WTC11 (cell line): Measurements from ENCODE around the gene ADORA1. TPM values are rescaled to one million over a fixed set of nuclear protein-coding genes. Genes with fewer than 3 reads are reported as not detected.
A peak's percentile ranks its signal among the peaks of the same experiment; 100 is the strongest.

Experiments used
- ATAC-seq: fragments of 200-7000 bp; cut with Tn5 transposase; 2 replicates; pipeline ENCODE4 v1.10.0; 2021; ENCODE audit warnings: mild to moderate bottlenecking, moderate library complexity
- CTCF ChIA-PET: fragments of 300-600 bp; sonication (Branson Sonifier 250); formaldehyde crosslinking; loops from one replicate; lab custom pipeline; 2021; ENCODE audit warnings: antibody characterized with exemption; lab: Charles Lee
- POLR2A ChIA-PET: fragments of 350-600 bp; sonication (Branson Sonifier 250); formaldehyde crosslinking; loops from one replicate; lab custom pipeline; 2021; ENCODE audit warnings: antibody characterized with exemption; lab: Charles Lee
- DNase-seq: peaks from one replicate; pipeline ENCODE4 v3.0.0; 2021; ENCODE audit warnings: low spot score
- H3K27ac Mint-ChIP-seq: 2 replicates; pipeline ENCODE4 v1.8.0; 2021; ENCODE audit warnings: mixed read lengths
- H3K27me3 Mint-ChIP-seq: 2 replicates; pipeline ENCODE4 v1.8.0; 2021; ENCODE audit warnings: low read depth, mild to moderate bottlenecking, moderate library complexity, mixed read lengths
- H3K36me3 Mint-ChIP-seq: 2 replicates; pipeline ENCODE4 v1.8.0; 2021; ENCODE audit warnings: mixed read lengths
- H3K4me1 Mint-ChIP-seq: 2 replicates; pipeline ENCODE4 v1.8.0; 2022; ENCODE audit warnings: mixed read lengths
- H3K4me3 Mint-ChIP-seq: 2 replicates; pipeline ENCODE4 v1.8.0; 2021; ENCODE audit warnings: mild to moderate bottlenecking, moderate library complexity, mixed read lengths
- H3K9me3 Mint-ChIP-seq: 2 replicates; pipeline ENCODE4 v1.8.0; 2021; ENCODE audit warnings: mixed read lengths
- ARID4B ChIP-seq: sonication (generic); formaldehyde crosslinking; IDR thresholded peaks from 2 replicates; pipeline ENCODE4 v1.8.0; 2023; ENCODE audit warnings: missing genetic modification reagents, mild to moderate bottlenecking, borderline replicate concordance
- CTCF ChIP-seq: fragments of 200-600 bp; IDR thresholded peaks from 2 replicates; pipeline ENCODE4 v1.8.0; 2022; ENCODE audit warnings: antibody characterized with exemption
- FOXK1 ChIP-seq: sonication (generic); formaldehyde crosslinking; IDR thresholded peaks from 2 replicates; pipeline ENCODE4 v1.8.0; 2022; ENCODE audit warnings: mild to moderate bottlenecking, moderate library complexity, missing genetic modification reagents
- IRF1 ChIP-seq: sonication (generic); formaldehyde crosslinking; IDR thresholded peaks from 2 replicates; pipeline ENCODE4 v1.8.0; 2023; ENCODE audit warnings: missing genetic modification reagents
- IRF2 ChIP-seq: sonication (generic); formaldehyde crosslinking; IDR thresholded peaks from 2 replicates; pipeline ENCODE4 v1.8.0; 2022; ENCODE audit warnings: low read depth, missing genetic modification reagents, borderline replicate concordance
- JUN ChIP-seq: sonication (generic); formaldehyde crosslinking; IDR thresholded peaks from 2 replicates; pipeline ENCODE4 v1.8.0; 2023; ENCODE audit warnings: mild to moderate bottlenecking, missing genetic modification reagents
- KAT7 ChIP-seq: sonication (generic); formaldehyde crosslinking; IDR thresholded peaks from 2 replicates; pipeline ENCODE4 v1.8.1; 2023; ENCODE audit warnings: missing genetic modification reagents, mild to moderate bottlenecking, borderline replicate concordance
- MXD4 ChIP-seq: fragments of 250-450 bp; sonication (Bioruptor Pico); IDR thresholded peaks from 2 replicates; pipeline ENCODE4 v1.8.0; 2021; ENCODE audit warnings: mild to moderate bottlenecking, moderate library complexity, borderline replicate concordance
- MYBL2 ChIP-seq: sonication (generic); formaldehyde crosslinking; IDR thresholded peaks from 2 replicates; pipeline ENCODE4 v1.8.1; 2023; ENCODE audit warnings: mild to moderate bottlenecking, moderate library complexity, missing genetic modification reagents
- OVOL2 ChIP-seq: fragments of 250-450 bp; sonication (Bioruptor Pico); IDR thresholded peaks from 2 replicates; pipeline ENCODE4 v1.9.0; 2021; ENCODE audit warnings: mild to moderate bottlenecking, borderline replicate concordance
- SOX15 ChIP-seq: fragments of 250-450 bp; sonication (Bioruptor Pico); IDR thresholded peaks from 2 replicates; pipeline ENCODE4 v1.9.0; 2021; ENCODE audit warnings: mild to moderate bottlenecking
- ZNF281 ChIP-seq: sonication (generic); formaldehyde crosslinking; IDR thresholded peaks from 2 replicates; pipeline ENCODE4 v1.8.0; 2023; ENCODE audit warnings: mild to moderate bottlenecking, missing genetic modification reagents
- ZNF425 ChIP-seq: fragments of 250-450 bp; sonication (Bioruptor Pico); conservative IDR thresholded peaks from 2 replicates; pipeline ENCODE4 v1.9.0; 2021; ENCODE audit warnings: mild to moderate bottlenecking
- ZSCAN18 ChIP-seq: fragments of 250-450 bp; sonication (Bioruptor Pico); IDR thresholded peaks from 2 replicates; pipeline ENCODE4 v2.1.2; 2022; ENCODE audit warnings: mild to moderate bottlenecking, moderate library complexity
- total RNA-seq: library from RNA; stranded (reverse); gene quantifications from 3 replicates; pipeline ENCODE4 v1.2.3, GENCODE V29; 2021

The ADORA1 gene
- total RNA-seq, 1 experiment from 2014 or later, result 1.8 TPM

- H3K27ac Mint-ChIP-seq, result no peak overlapping the region
- no peaks in the 10 kb centered on the region for H3K36me3 Mint-ChIP-seq
- TF ChIP-seq FOXK1 (CRISPR knock-in tag) (no peak), ZNF281 (no peak), JUN (CRISPR knock-in tag) (no peak), ZNF425 (CRISPR knock-in tag) (no peak), KAT7 (CRISPR knock-in tag) (no peak), SOX15 (CRISPR knock-in tag) (no peak), ARID4B (CRISPR knock-in tag) (no peak), OVOL2 (no peak), ZSCAN18 (CRISPR knock-in tag) (no peak), MXD4 (CRISPR knock-in tag) (no peak), MYBL2 (no peak)
- no peak for ATAC-seq
- ChIA-PET POLR2A (no interaction called here), CTCF (interaction anchor here (0.8 to 8.9 kb wide), 21 partner anchors 12 to 189 kb away, joined by 3 to 123 read pairs (median 8); partner anchors contain the start of genes ADORA1 and MYBPH)
- DNase-seq, result no peak
- no peaks in the 10 kb centered on the region; the same call in 1 of the 2 replicates for H3K27me3 Mint-ChIP-seq
- no peaks in the 10 kb centered on the region for H3K9me3 Mint-ChIP-seq
- peaks cover 34% of the 10 kb centered on the region for H3K4me1 Mint-ChIP-seq
- no peak overlapping the region for H3K4me3 Mint-ChIP-seq
Measured at GRCh38 chr1:203083463-203083921, 44.0 kb upstream of the ADORA1 start.

- peak; percentile 84 for DNase-seq
- TF ChIP-seq CTCF, result peak; percentile 88
- TF ChIP-seq IRF2, result no peak
- no peak for TF ChIP-seq IRF1 (CRISPR knock-in tag)
- no peak for TF ChIP-seq ZNF281
Measured at GRCh38 chr1:203084588-203085527, 42.7 kb upstream of the ADORA1 start.

More at GRCh38 chr1:203084588-203085527, 42.7 kb upstream of the ADORA1 start:
- Mint-ChIP-seq H3K27me3 (no peaks in the 10 kb centered on the region; the same call in 1 of the 2 replicates), H3K4me1 (peaks cover 34% of the 10 kb centered on the region), H3K9me3 (no peaks in the 10 kb centered on the region), H3K27ac (no peak overlapping the region), H3K4me3 (no peak overlapping the region), H3K36me3 (no peaks in the 10 kb centered on the region)
- ChIA-PET POLR2A (no interaction called here), CTCF (interaction anchor here (0.6 to 8.9 kb wide), 40 partner anchors 8 to 391 kb away, joined by 3 to 123 read pairs (median 4); partner anchors contain the start of genes ADORA1, MYBPH and PRELP)
- ATAC-seq, result peak; percentile 59
